ENCODE results near the gene GIMAP8. TPM values are rescaled to one million over a fixed set of nuclear protein-coding genes. Genes with fewer than 3 reads are reported as not detected.
A peak's percentile ranks its signal among the peaks of the same experiment; 100 is the strongest.
"Not testable (repeated sequence)": the region's sequence is repeated elsewhere in the genome, so short reads cannot be mapped to it uniquely, and the experiment has no call there.

The GIMAP8 gene
- total and polyA plus RNA-seq, 4 donors, result 14.4 to 25.0 (median 22.0) TPM

- Histone ChIP-seq H3K27ac (ENCODE audit: low read depth in 1 of 2, low read length in 1 of 2) (no peak overlapping the region), H3K4me3 (no peak overlapping the region), H3K9ac (ENCODE audit: insufficient read depth in 1 of 2, low read length in 2 of 2) (no peak overlapping the region), H3K27me3 (ENCODE audit: control insufficient read depth in 3 of 3, insufficient read depth in 3 of 3, low read length in 2 of 3) (peaks cover 0 to 4% (median 0%) of the 10 kb centered on the region in 3 donors), H3K36me3 (ENCODE audit: control insufficient read depth in 4 of 4, insufficient read depth in 4 of 4, low read length in 4 of 4) (peaks cover 0 to 4% (median 0%) of the 10 kb centered on the region in 4 donors), H3K4me1 (ENCODE audit: control insufficient read depth in 5 of 5, insufficient read depth in 5 of 5, low read length in 5 of 5) (no peaks in the 10 kb centered on the region), H3K9me3 (ENCODE audit: control insufficient read depth in 4 of 4, insufficient read depth in 3 of 4, low read length in 3 of 4) (peaks cover 0 to 2% (median 0%) of the 10 kb centered on the region in 4 donors)
- DNase-seq (no peak), ATAC-seq (ENCODE audit: insufficient read depth, low FRiP score) (no peak)
- 31 to 53% methylated on average over 2 of the region's 2 CpGs for WGBS, 2 donors
- no peak for TF ChIP-seq CTCF (IDR thresholded peaks at IDR 0.05; ENCODE audit: control extremely low read depth, extremely low read depth)
These were observed 68.9 kb downstream of the GIMAP8 start for GRCh38 chr7:150519310-150519709.

- ATAC-seq (ENCODE audit: insufficient read depth, low FRiP score) (no peak), DNase-seq (no peak)
- no peak for TF ChIP-seq CTCF (IDR thresholded peaks at IDR 0.05; ENCODE audit: control extremely low read depth, extremely low read depth)
- Histone ChIP-seq H3K27me3 (ENCODE audit: control insufficient read depth in 3 of 3, insufficient read depth in 3 of 3, low read length in 2 of 3) (peaks cover 0 to 4% (median 0%) of the 10 kb centered on the region in 3 donors), H3K36me3 (ENCODE audit: control insufficient read depth in 4 of 4, insufficient read depth in 4 of 4, low read length in 4 of 4) (peaks cover 0 to 4% (median 0%) of the 10 kb centered on the region in 4 donors), H3K4me3 (peak overlapping the region; percentile 17), H3K9ac (ENCODE audit: insufficient read depth in 1 of 2, low read length in 2 of 2) (no peak overlapping the region), H3K27ac (ENCODE audit: low read depth in 1 of 2, low read length in 1 of 2) (peak overlapping the region in 1 of 2 donors; percentile 19), H3K9me3 (ENCODE audit: control insufficient read depth in 4 of 4, insufficient read depth in 3 of 4, low read length in 3 of 4) (peaks cover 0 to 2% (median 0%) of the 10 kb centered on the region in 4 donors), H3K4me1 (ENCODE audit: control insufficient read depth in 5 of 5, insufficient read depth in 5 of 5, low read length in 5 of 5) (no peaks in the 10 kb centered on the region)
- 69 to 81% methylated on average over 8 of the region's 8 CpGs for WGBS, 2 donors
These were observed 69.7 kb downstream of the GIMAP8 start for GRCh38 chr7:150520145-150520544.

GRCh38 chr7:150522931-150523330 is 72.5 kb downstream of the GIMAP8 start:
- not testable (repeated sequence) for ATAC-seq (ENCODE audit: insufficient read depth, low FRiP score); H3K9me3 ChIP-seq (ENCODE audit: control insufficient read depth in 4 of 4, insufficient read depth in 3 of 4, low read length in 3 of 4); H3K27ac ChIP-seq (ENCODE audit: low read depth in 1 of 2, low read length in 1 of 2); H3K9ac ChIP-seq (ENCODE audit: insufficient read depth in 1 of 2, low read length in 2 of 2); H3K4me3 ChIP-seq; H3K36me3 ChIP-seq (ENCODE audit: control insufficient read depth in 4 of 4, insufficient read depth in 4 of 4, low read length in 4 of 4); H3K4me1 ChIP-seq (ENCODE audit: control insufficient read depth in 5 of 5, insufficient read depth in 5 of 5, low read length in 5 of 5); DNase-seq; H3K27me3 ChIP-seq (ENCODE audit: control insufficient read depth in 3 of 3, insufficient read depth in 3 of 3, low read length in 2 of 3)
- 58 to 73% methylated on average over 6 of the region's 6 CpGs for WGBS, 2 donors

GRCh38 chr7:150524018-150524417 is 73.6 kb downstream of the GIMAP8 start:
- no peaks in the 10 kb centered on the region for H3K4me1 ChIP-seq (ENCODE audit: control insufficient read depth in 5 of 5, insufficient read depth in 5 of 5, low read length in 5 of 5)
- peaks cover 0 to 4% (median 0%) of the 10 kb centered on the region in 4 donors for H3K36me3 ChIP-seq (ENCODE audit: control insufficient read depth in 4 of 4, insufficient read depth in 4 of 4, low read length in 4 of 4)
- DNase-seq (no peak), ATAC-seq (ENCODE audit: insufficient read depth, low FRiP score) (no peak)
- 42 to 82% methylated on average over 2 of the region's 2 CpGs for WGBS, 2 donors
- no peak overlapping the region for H3K9ac ChIP-seq (ENCODE audit: insufficient read depth in 1 of 2, low read length in 2 of 2)
- peaks cover 0 to 2% (median under 1%) of the 10 kb centered on the region in 4 donors for H3K9me3 ChIP-seq (ENCODE audit: control insufficient read depth in 4 of 4, insufficient read depth in 3 of 4, low read length in 3 of 4)
- H3K27me3 ChIP-seq (ENCODE audit: control insufficient read depth in 3 of 3, insufficient read depth in 3 of 3, low read length in 2 of 3), result peaks cover 0 to 4% (median 0%) of the 10 kb centered on the region in 3 donors
- no peak overlapping the region for H3K4me3 ChIP-seq
- H3K27ac ChIP-seq (ENCODE audit: low read depth in 1 of 2, low read length in 1 of 2), result no peak overlapping the region
- no peak for TF ChIP-seq CTCF (IDR thresholded peaks at IDR 0.05; ENCODE audit: control extremely low read depth, extremely low read depth)

Other genes with a start within 250 kb of the GIMAP8 start
- gene LRRC61, start 127.3 kb upstream of the GIMAP8 start, total RNA-seq, result 10 to 100 TPM in 1 of 2 donors, 1 to 10 TPM in 1; 9.4 to 18.8 TPM
- gene LRRC61, start 127.3 kb upstream of the GIMAP8 start, polyA plus RNA-seq, result 10 to 100 TPM in 1 of 2 donors, 1 to 10 TPM in 1; 7.1 to 16.6 TPM
- 10 to 100 TPM; 13.0 to 34.2 TPM for gene ACTR3C, start 127.1 kb upstream of the GIMAP8 start, total RNA-seq
- 1 to 10 TPM; 6.8 to 8.1 TPM for gene ACTR3C, start 127.1 kb upstream of the GIMAP8 start, polyA plus RNA-seq
- 100 to 1,000 TPM; 123 to 161 TPM for gene RARRES2, start 109.0 kb upstream of the GIMAP8 start, total RNA-seq
- 100 to 1,000 TPM; 164 to 212 TPM for gene RARRES2, start 109.0 kb upstream of the GIMAP8 start, polyA plus RNA-seq
- gene REPIN1, start 81.8 kb upstream of the GIMAP8 start, total RNA-seq, result 100 to 1,000 TPM in 1 of 2 donors, 10 to 100 TPM in 1; 50.3 to 135 TPM
- 10 to 100 TPM; 38.4 to 73.8 TPM for gene REPIN1, start 81.8 kb upstream of the GIMAP8 start, polyA plus RNA-seq
- 1 to 10 TPM; 4.4 to 5.4 TPM for gene ZNF775, start 71.3 kb upstream of the GIMAP8 start, total RNA-seq
- gene ZNF775, start 71.3 kb upstream of the GIMAP8 start, polyA plus RNA-seq, result 1 to 10 TPM; 1.4 to 3.2 TPM
- 10 to 100 TPM; 20.6 to 30.8 TPM for gene GIMAP7, start 64.2 kb downstream of the GIMAP8 start, total RNA-seq
- gene GIMAP7, start 64.2 kb downstream of the GIMAP8 start, polyA plus RNA-seq, result 10 to 100 TPM; 39.8 to 54.7 TPM
- 10 to 100 TPM; 49.0 to 66.2 TPM for gene GIMAP4, start 116.8 kb downstream of the GIMAP8 start, total RNA-seq
- 10 to 100 TPM; 26.2 to 48.3 TPM for gene GIMAP4, start 116.8 kb downstream of the GIMAP8 start, polyA plus RNA-seq
- 10 to 100 TPM; 38.9 to 53.7 TPM for gene GIMAP6, start 181.8 kb downstream of the GIMAP8 start, total RNA-seq
- gene GIMAP6, start 181.8 kb downstream of the GIMAP8 start, polyA plus RNA-seq, result 10 to 100 TPM; 12.1 to 41.2 TPM
- 10 to 100 TPM; 14.1 to 24.9 TPM for gene GIMAP2, start 235.1 kb downstream of the GIMAP8 start, total RNA-seq
- gene GIMAP2, start 235.1 kb downstream of the GIMAP8 start, polyA plus RNA-seq, result 10 to 100 TPM; 10.7 to 22.0 TPM

All from lung (tissue), 12 donors.